ENCODE data around the gene PTGES3. TPM values are rescaled to one million over a fixed set of nuclear protein-coding genes. Genes with fewer than 3 reads are reported as not detected.
A peak's percentile ranks its signal among the peaks of the same experiment; 100 is the strongest.
"Not testable (repeated sequence)": the region's sequence is repeated elsewhere in the genome, so short reads cannot be mapped to it uniquely, and the experiment has no call there.

The PTGES3 gene
- total and polyA plus RNA-seq, 10 of the 15 experiments (the other 5 are each of a cell fraction or from before 2014, with no cell fraction given): 117 to 520 (median 175) TPM

- CTCF ChIA-PET: no interaction called here
- no peak overlapping the region for H3K9ac ChIP-seq (ENCODE audit: control insufficient read depth, insufficient read depth, low read length)
- RAD21 ChIA-PET (ENCODE audit: unreplicated experiment): no interaction called here
- no peak for FAIRE-seq
- H3K9me3 ChIP-seq (replicated peaks; ENCODE audit: control insufficient read depth, insufficient read depth, low read length): no peaks in the 10 kb centered on the region
- peaks cover 19% of the 10 kb centered on the region for H3K79me2 ChIP-seq (ENCODE audit: control insufficient read depth, insufficient read depth, low read length)
- H4K20me1 ChIP-seq (ENCODE audit: control insufficient read depth, insufficient read depth): no peaks in the 10 kb centered on the region; the same call in 1 of the 2 replicates
- H2AFZ ChIP-seq (ENCODE audit: control insufficient read depth, low read depth, low read length): no peak overlapping the region
- TF ChIP-seq SPI1 (IDR thresholded peaks at IDR 0.05; ENCODE audit: borderline replicate concordance, insufficient read depth, low read depth, low read length) (peak; percentile 44; the same call in 1 of the 2 replicates), PAX5 (IDR thresholded peaks at IDR 0.05; ENCODE audit: borderline replicate concordance, low read depth, low read length) (no peak)
- BruUV-seq (replicated peaks): no TSS peak
- SMC1A ChIA-PET (ENCODE audit: uncharacterized antibody, unreplicated experiment): interaction anchor here (3.4 kb wide), 1 partner anchor 22 kb away, joined by 10 read pairs; no protein-coding TSS in a partner anchor
- WGBS (ENCODE audit: insufficient coverage, insufficient replicate concordance, low lambda C conversion rate, missing lambda C conversion rate): 89% methylated on average over 11 of the region's 11 CpGs
- intact Hi-C loops (cut with micrococcal nuclease; ENCODE audit: unreplicated experiment): no loop called here
- in situ Hi-C loops (cut with MboI): no loop called here
- peaks cover 2 to 11% of the 10 kb centered on the region in 2 experiments; a peak in 3 of 4 replicates for H3K36me3 ChIP-seq (ENCODE audit: control insufficient read depth in 2 of 2, insufficient read depth in 2 of 2, low read length in 1 of 2)
- no peak for ATAC-seq
- DNase-seq (ENCODE audit: low read depth, low spot score): no peak
- H3K27ac ChIP-seq (ENCODE audit: control insufficient read depth, insufficient read depth): no peak overlapping the region
- no peaks in the 10 kb centered on the region for H3K27me3 ChIP-seq (replicated peaks in 1 of 2; ENCODE audit: control insufficient read depth in 2 of 2, insufficient read depth in 2 of 2, low read length in 1 of 2)
- no peak overlapping the region for H3K4me2 ChIP-seq (ENCODE audit: control insufficient read depth, insufficient read depth)
- peaks cover 3% of the 10 kb centered on the region for H3K4me1 ChIP-seq (ENCODE audit: control insufficient read depth, insufficient read depth, low read length)
- H3K4me3 ChIP-seq: no peak overlapping the region
- POLR2A ChIA-PET: interaction anchor here (2.4 kb wide), 1 partner anchor 21 kb away, joined by 13 read pairs; no protein-coding TSS in a partner anchor
These were observed 40.2 kb upstream of the PTGES3 start for GRCh38 chr12:56728139-56728861.

GRCh38 chr12:56726196-56726675 is 38.2 kb upstream of the PTGES3 start:
- FAIRE-seq; H4K20me1 ChIP-seq (ENCODE audit: control insufficient read depth, insufficient read depth); intact Hi-C loops (cut with micrococcal nuclease; ENCODE audit: unreplicated experiment); BruUV-seq (replicated peaks); H3K27me3 ChIP-seq (replicated peaks in 1 of 2; ENCODE audit: control insufficient read depth in 2 of 2, insufficient read depth in 2 of 2, low read length in 1 of 2); H3K4me3 ChIP-seq; H3K9me3 ChIP-seq (replicated peaks; ENCODE audit: control insufficient read depth, insufficient read depth, low read length); in situ Hi-C loops (cut with MboI); ATAC-seq; DNase-seq (ENCODE audit: low read depth, low spot score); H2AFZ ChIP-seq (ENCODE audit: control insufficient read depth, low read depth, low read length): not testable (repeated sequence)
- Histone ChIP-seq H3K4me2 (ENCODE audit: control insufficient read depth, insufficient read depth) (peak overlapping the region; percentile 78), H3K36me3 (ENCODE audit: control insufficient read depth in 2 of 2, insufficient read depth in 2 of 2, low read length in 1 of 2) (peaks cover 2 to 23% of the 10 kb centered on the region in 2 experiments; a peak in 3 of 4 replicates), H3K9ac (ENCODE audit: control insufficient read depth, insufficient read depth, low read length) (peak overlapping the region; percentile 99; the same call in 1 of the 2 replicates), H3K27ac (ENCODE audit: control insufficient read depth, insufficient read depth) (peak overlapping the region; percentile 93), H3K79me2 (ENCODE audit: control insufficient read depth, insufficient read depth, low read length) (peaks cover 40% of the 10 kb centered on the region), H3K4me1 (ENCODE audit: control insufficient read depth, insufficient read depth, low read length) (peaks cover 20% of the 10 kb centered on the region)
- 92% methylated on average over 11 of the region's 15 CpGs for WGBS (ENCODE audit: insufficient coverage, insufficient replicate concordance, low lambda C conversion rate, missing lambda C conversion rate)
- peak; percentile 62 for TF ChIP-seq MLLT1 (IDR thresholded peaks at IDR 0.05)
- ChIA-PET RAD21 (ENCODE audit: unreplicated experiment) (interaction anchor here (0.7 to 2.6 kb wide), 9 partner anchors 22 to 284 kb away, joined by 3 to 19 read pairs (median 4); partner anchors contain the start of gene PTGES3), POLR2A (interaction anchor here (0.5 to 2.6 kb wide), 18 partner anchors 10 to 766 kb away, joined by 4 to 26 read pairs (median 6); partner anchors contain the start of genes PRIM1 and PTGES3), CTCF (interaction anchor here (0.6 to 1.8 kb wide), 9 partner anchors 18 to 446 kb away, joined by 3 to 14 read pairs (median 4); partner anchors contain the start of gene STAT6), SMC1A (ENCODE audit: uncharacterized antibody, unreplicated experiment) (interaction anchor here (0.6 to 3.4 kb wide), 13 partner anchors 10 to 520 kb away, joined by 3 to 11 read pairs (median 4); partner anchors contain the start of genes PTGES3 and STAT6)
